Fibroblast of lung (primary cell): ENCODE data around the gene DBH.

Experiments used
- EZH2 ChIP-seq: IDR thresholded peaks from 2 replicates; pipeline ENCODE4 v1.5.1; 2012; ENCODE audit warnings: low read length, control low read depth, mild to moderate bottlenecking; ENCODE audit errors: missing control alignments
- TF ChIP-seq, protein P1 (sequence below), 2 donors: IDR thresholded peaks in 1 of 2; conservative IDR thresholded peaks in 1 of 2; 1 replicate in 1 of 2; 2 replicates in 1 of 2; pipeline ENCODE4 v1.5.1; 2011 to 2012; ENCODE audit warnings: low read length in 2 of 2, control low read depth in 1 of 2, inconsistent platforms in 1 of 2, low read depth in 1 of 2, mild to moderate bottlenecking in 1 of 2

DNA sequence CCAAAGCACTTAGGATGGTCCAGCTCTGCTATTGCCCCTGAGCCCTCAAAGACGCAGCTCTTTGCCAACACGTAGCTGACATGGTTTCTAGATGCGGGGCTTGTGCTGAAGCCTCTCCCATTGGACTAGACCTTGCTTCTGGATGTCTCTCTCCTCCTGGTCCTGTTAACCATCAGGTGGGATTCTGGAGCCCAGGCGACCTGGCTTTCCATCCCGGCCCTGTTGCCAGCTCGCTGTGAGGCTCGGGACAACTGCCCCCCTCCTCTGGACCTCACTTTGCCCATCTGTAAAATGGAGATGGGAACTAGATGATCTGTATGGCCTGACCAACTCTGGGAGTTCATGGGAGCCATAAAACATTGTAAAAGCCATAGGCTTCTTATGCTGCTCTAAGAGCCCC is 4.0 kb downstream of the DBH start:
- TF ChIP-seq, protein P1, sequence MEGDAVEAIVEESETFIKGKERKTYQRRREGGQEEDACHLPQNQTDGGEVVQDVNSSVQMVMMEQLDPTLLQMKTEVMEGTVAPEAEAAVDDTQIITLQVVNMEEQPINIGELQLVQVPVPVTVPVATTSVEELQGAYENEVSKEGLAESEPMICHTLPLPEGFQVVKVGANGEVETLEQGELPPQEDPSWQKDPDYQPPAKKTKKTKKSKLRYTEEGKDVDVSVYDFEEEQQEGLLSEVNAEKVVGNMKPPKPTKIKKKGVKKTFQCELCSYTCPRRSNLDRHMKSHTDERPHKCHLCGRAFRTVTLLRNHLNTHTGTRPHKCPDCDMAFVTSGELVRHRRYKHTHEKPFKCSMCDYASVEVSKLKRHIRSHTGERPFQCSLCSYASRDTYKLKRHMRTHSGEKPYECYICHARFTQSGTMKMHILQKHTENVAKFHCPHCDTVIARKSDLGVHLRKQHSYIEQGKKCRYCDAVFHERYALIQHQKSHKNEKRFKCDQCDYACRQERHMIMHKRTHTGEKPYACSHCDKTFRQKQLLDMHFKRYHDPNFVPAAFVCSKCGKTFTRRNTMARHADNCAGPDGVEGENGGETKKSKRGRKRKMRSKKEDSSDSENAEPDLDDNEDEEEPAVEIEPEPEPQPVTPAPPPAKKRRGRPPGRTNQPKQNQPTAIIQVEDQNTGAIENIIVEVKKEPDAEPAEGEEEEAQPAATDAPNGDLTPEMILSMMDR (conservative IDR thresholded peaks at IDR 0.05 in 1 of 2, IDR thresholded peaks at IDR 0.05 in 1 of 2; ENCODE audit: low read depth in 1 of 2, low read length in 2 of 2): no peak
- TF ChIP-seq EZH2: no peak
